ENCODE measurements around the gene USH2A. TPM values are rescaled to one million over a fixed set of nuclear protein-coding genes. Genes with fewer than 3 reads are reported as not detected.

Gene USH2A
- polyA plus RNA-seq, 3 donors: not detected

DNA sequence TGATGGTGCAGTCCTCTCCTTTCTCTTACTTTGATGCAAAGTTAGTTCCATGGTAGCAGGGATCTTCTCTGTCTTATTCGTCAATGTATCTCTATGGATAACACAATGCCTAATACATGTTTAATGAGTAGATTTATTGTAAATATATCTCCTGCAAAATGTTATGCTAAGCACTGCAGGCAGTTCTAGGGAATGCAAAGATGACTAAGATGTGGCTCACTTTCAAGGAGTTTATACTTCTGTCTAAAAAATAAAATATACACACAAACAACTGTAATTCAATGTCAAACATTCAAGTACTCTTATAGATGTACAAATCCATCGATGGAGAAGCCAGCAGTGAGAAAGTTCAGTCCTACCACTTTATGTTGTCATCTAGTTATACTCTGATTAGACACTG, 661.8 kb downstream of the USH2A start:
- H3K27me3 ChIP-seq (ENCODE audit: control insufficient read depth in 2 of 2, insufficient read depth in 2 of 2, low read length in 2 of 2): no peaks in the 10 kb centered on the region
- no peak overlapping the region for H3K4me2 ChIP-seq (replicated peaks; ENCODE audit: extremely low read depth, low read length, poor library complexity, severe bottlenecking)
- H3K4me1 ChIP-seq (ENCODE audit: control insufficient read depth in 1 of 2, insufficient read depth in 2 of 2, low read length in 2 of 2): no peaks in the 10 kb centered on the region
- H3K4me3 ChIP-seq (replicated peaks in 1 of 3; ENCODE audit: low read depth in 2 of 3, low read length in 3 of 3): no peak overlapping the region
- Mint-ChIP-seq H3K36me3 (no peaks in the 10 kb centered on the region), H3K27ac (no peak overlapping the region), H3K4me1 (no peaks in the 10 kb centered on the region), H3K9me3 (peaks cover 0 to 2% (median 0%) of the 10 kb centered on the region in 7 donors), H3K4me3 (no peak overlapping the region), H3K27me3 (ENCODE audit: low read depth in 3 of 3) (no peaks in the 10 kb centered on the region)
- no peaks in the 10 kb centered on the region for H3K36me3 ChIP-seq (replicated peaks in 1 of 2; ENCODE audit: control insufficient read depth in 1 of 2, insufficient read depth in 2 of 2, low read length in 2 of 2)
- no peak overlapping the region for H3K9ac ChIP-seq (ENCODE audit: insufficient read depth, low read length, poor library complexity, severe bottlenecking)
- no peaks in the 10 kb centered on the region for H4K20me1 ChIP-seq (ENCODE audit: insufficient read depth, low read length)
- no peak for DNase-seq
- H3K79me2 ChIP-seq (ENCODE audit: insufficient read depth, low read length): no peaks in the 10 kb centered on the region
- no peaks in the 10 kb centered on the region for H3K9me3 ChIP-seq (replicated peaks in 1 of 2; ENCODE audit: control insufficient read depth in 1 of 2, insufficient read depth in 1 of 2, low read length in 2 of 2)
- no CpG with 5 or more reads among the region's 2 CpGs for WGBS (ENCODE audit: insufficient coverage)
- intact Hi-C loops (cut with micrococcal nuclease): no loop called here
- H3K27ac ChIP-seq (ENCODE audit: low read depth in 1 of 2, low read length in 2 of 2): no peak overlapping the region
- H2AFZ ChIP-seq (ENCODE audit: insufficient read depth, low read depth, low read length, poor library complexity, severe bottlenecking): no peak overlapping the region
- TF ChIP-seq, protein P1, sequence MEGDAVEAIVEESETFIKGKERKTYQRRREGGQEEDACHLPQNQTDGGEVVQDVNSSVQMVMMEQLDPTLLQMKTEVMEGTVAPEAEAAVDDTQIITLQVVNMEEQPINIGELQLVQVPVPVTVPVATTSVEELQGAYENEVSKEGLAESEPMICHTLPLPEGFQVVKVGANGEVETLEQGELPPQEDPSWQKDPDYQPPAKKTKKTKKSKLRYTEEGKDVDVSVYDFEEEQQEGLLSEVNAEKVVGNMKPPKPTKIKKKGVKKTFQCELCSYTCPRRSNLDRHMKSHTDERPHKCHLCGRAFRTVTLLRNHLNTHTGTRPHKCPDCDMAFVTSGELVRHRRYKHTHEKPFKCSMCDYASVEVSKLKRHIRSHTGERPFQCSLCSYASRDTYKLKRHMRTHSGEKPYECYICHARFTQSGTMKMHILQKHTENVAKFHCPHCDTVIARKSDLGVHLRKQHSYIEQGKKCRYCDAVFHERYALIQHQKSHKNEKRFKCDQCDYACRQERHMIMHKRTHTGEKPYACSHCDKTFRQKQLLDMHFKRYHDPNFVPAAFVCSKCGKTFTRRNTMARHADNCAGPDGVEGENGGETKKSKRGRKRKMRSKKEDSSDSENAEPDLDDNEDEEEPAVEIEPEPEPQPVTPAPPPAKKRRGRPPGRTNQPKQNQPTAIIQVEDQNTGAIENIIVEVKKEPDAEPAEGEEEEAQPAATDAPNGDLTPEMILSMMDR (IDR thresholded peaks at IDR 0.05): no peak

DNA sequence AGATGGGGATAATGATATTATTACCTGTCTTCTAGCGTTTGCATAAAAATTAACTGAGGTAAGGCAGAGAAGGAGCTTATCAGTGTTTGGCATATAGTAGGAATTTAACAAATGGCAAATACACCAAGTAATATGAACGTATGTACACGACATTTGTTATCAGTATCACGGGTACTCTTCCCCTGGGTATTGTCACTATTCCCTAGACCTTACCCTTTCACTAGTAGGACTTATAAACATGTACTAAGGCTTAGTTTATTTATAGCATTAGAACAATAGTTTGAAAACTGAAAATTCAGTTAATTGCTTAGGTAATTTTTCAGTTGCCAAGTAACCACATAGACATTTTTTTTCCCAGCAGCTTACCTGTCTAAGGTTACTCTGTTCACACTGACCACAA, 669.1 kb downstream of the USH2A start:
- TF ChIP-seq, protein P1 (IDR thresholded peaks at IDR 0.05): no peak
- H3K27me3 ChIP-seq (ENCODE audit: control insufficient read depth in 2 of 2, insufficient read depth in 2 of 2, low read length in 2 of 2): no peaks in the 10 kb centered on the region
- no peaks in the 10 kb centered on the region for H3K4me1 Mint-ChIP-seq
- no peak overlapping the region for H3K27ac ChIP-seq (ENCODE audit: low read depth in 1 of 2, low read length in 2 of 2)
- H3K27ac Mint-ChIP-seq: no peak overlapping the region
- H3K4me1 ChIP-seq (ENCODE audit: control insufficient read depth in 1 of 2, insufficient read depth in 2 of 2, low read length in 2 of 2): no peaks in the 10 kb centered on the region
- H3K4me2 ChIP-seq (replicated peaks; ENCODE audit: extremely low read depth, low read length, poor library complexity, severe bottlenecking): no peak overlapping the region
- no peaks in the 10 kb centered on the region for H3K36me3 ChIP-seq (replicated peaks in 1 of 2; ENCODE audit: control insufficient read depth in 1 of 2, insufficient read depth in 2 of 2, low read length in 2 of 2)
- no peak overlapping the region for H3K4me3 ChIP-seq (replicated peaks in 1 of 3; ENCODE audit: low read depth in 2 of 3, low read length in 3 of 3)
- H3K36me3 Mint-ChIP-seq: no peaks in the 10 kb centered on the region
- H3K27me3 Mint-ChIP-seq (ENCODE audit: low read depth in 3 of 3): no peaks in the 10 kb centered on the region
- WGBS (ENCODE audit: insufficient coverage): no CpG with 5 or more reads among the region's 4 CpGs
- DNase-seq: no peak
- H3K9me3 Mint-ChIP-seq: no peaks in the 10 kb centered on the region
- H4K20me1 ChIP-seq (ENCODE audit: insufficient read depth, low read length): no peaks in the 10 kb centered on the region
- no peak overlapping the region for H3K9ac ChIP-seq (ENCODE audit: insufficient read depth, low read length, poor library complexity, severe bottlenecking)
- H3K79me2 ChIP-seq (ENCODE audit: insufficient read depth, low read length): no peaks in the 10 kb centered on the region
- no peak overlapping the region for H2AFZ ChIP-seq (ENCODE audit: insufficient read depth, low read depth, low read length, poor library complexity, severe bottlenecking)
- H3K9me3 ChIP-seq (replicated peaks in 1 of 2; ENCODE audit: control insufficient read depth in 1 of 2, insufficient read depth in 1 of 2, low read length in 2 of 2): no peaks in the 10 kb centered on the region
- no peak overlapping the region for H3K4me3 Mint-ChIP-seq
- intact Hi-C loops (cut with micrococcal nuclease): no loop called here
